A673 (cell line): ENCODE measurements around the gene CHST15. TPM values are rescaled to one million over a fixed set of nuclear protein-coding genes. Genes with fewer than 3 reads are reported as not detected.

Experiments used
- BruUV-seq: library from RNA; stranded (reverse); fragments of 400-500 nt; replicated peaks from 2 replicates; lab custom pipeline; 2021; lab: Mats Ljungman, UMichigan
- CTCF ChIA-PET: fragments of 300-600 bp; sonication (Branson Sonifier 250); formaldehyde crosslinking; loops from one replicate; lab custom pipeline; 2022; ENCODE audit warnings: antibody characterized with exemption; lab: Charles Lee
- POLR2A ChIA-PET: fragments of 300-600 bp; sonication (Branson Sonifier 250); formaldehyde crosslinking; loops from one replicate; lab custom pipeline; 2022; ENCODE audit warnings: antibody characterized with exemption; ENCODE audit not compliant: low non-redundant PET; lab: Charles Lee
- DNase-seq: peaks from one replicate; pipeline ENCODE4 v3.0.0-alpha.2; 2015; ENCODE audit warnings: low spot score
- H3K27ac ChIP-seq: fragments of 200-600 bp; sonication (generic); 2 replicates; pipeline ENCODE4 v1.5.1; 2016; ENCODE audit warnings: mixed run types, low read depth, mild to moderate bottlenecking, mixed read lengths, antibody characterized with exemption, low read length; ENCODE audit not compliant: poor library complexity, severe bottlenecking
- H3K27me3 ChIP-seq: fragments of 200-600 bp; sonication (generic); replicated peaks from 2 replicates; pipeline ENCODE4 v1.6.1; 2017; ENCODE audit warnings: mixed run types, low read depth, mild to moderate bottlenecking, mixed read lengths, antibody characterized with exemption, low read length; ENCODE audit not compliant: insufficient read depth, poor library complexity
- H3K36me3 ChIP-seq: fragments of 200-600 bp; sonication (generic); 2 replicates; pipeline ENCODE4 v1.6.1; 2016; ENCODE audit warnings: mixed run types, mild to moderate bottlenecking, mixed read lengths, antibody characterized with exemption, low read length; ENCODE audit not compliant: insufficient read depth, poor library complexity, severe bottlenecking
- H3K4me1 ChIP-seq: fragments of 200-600 bp; sonication (generic); 2 replicates; pipeline ENCODE4 v1.6.1; 2017; ENCODE audit warnings: mixed run types, mild to moderate bottlenecking, mixed read lengths, antibody characterized with exemption, low read length; ENCODE audit not compliant: insufficient read depth, poor library complexity, severe bottlenecking
- H3K4me3 ChIP-seq: fragments of 200-600 bp; sonication (generic); 2 replicates; pipeline ENCODE4 v1.5.1; 2016; ENCODE audit warnings: low read depth, mixed run types, mild to moderate bottlenecking, mixed read lengths, low read length; ENCODE audit not compliant: poor library complexity, severe bottlenecking
- H3K9me3 ChIP-seq: fragments of 200-600 bp; sonication (generic); 2 replicates; pipeline ENCODE4 v1.6.1; 2016; ENCODE audit warnings: mixed run types, low read depth, mild to moderate bottlenecking, mixed read lengths, antibody characterized with exemption, low read length; ENCODE audit not compliant: poor library complexity, severe bottlenecking
- EZH2 ChIP-seq: fragments of 200-600 bp; sonication (generic); IDR thresholded peaks from 2 replicates; pipeline ENCODE4 v1.6.1; 2017; ENCODE audit warnings: borderline replicate concordance, low read depth, mild to moderate bottlenecking, mixed read lengths, antibody characterized with exemption, low read length; ENCODE audit not compliant: poor library complexity, severe bottlenecking
- intact Hi-C: fragments of 100-400 bp; cut with micrococcal nuclease; formaldehyde crosslinking; loops from one replicate; pipeline ENCODE4 v1.10.0; 2022; ENCODE audit not compliant: unreplicated experiment
- total RNA-seq: library from RNA; stranded (reverse); gene quantifications from 2 replicates; pipeline ENCODE4 v1.2.3, GENCODE V29; 2021
- TF ChIP-seq, protein P1 (sequence below): fragments of 300-800, 200-600 bp; sonication (generic); conservative IDR thresholded peaks from 2 replicates; pipeline ENCODE4 v1.5.1; 2017; ENCODE audit warnings: low read depth, mild to moderate bottlenecking, antibody characterized with exemption, low read length, moderate library complexity, mixed read lengths

CHST15 gene
- total RNA-seq, 1 experiment from 2014 or later, result 1.7 TPM

DNA sequence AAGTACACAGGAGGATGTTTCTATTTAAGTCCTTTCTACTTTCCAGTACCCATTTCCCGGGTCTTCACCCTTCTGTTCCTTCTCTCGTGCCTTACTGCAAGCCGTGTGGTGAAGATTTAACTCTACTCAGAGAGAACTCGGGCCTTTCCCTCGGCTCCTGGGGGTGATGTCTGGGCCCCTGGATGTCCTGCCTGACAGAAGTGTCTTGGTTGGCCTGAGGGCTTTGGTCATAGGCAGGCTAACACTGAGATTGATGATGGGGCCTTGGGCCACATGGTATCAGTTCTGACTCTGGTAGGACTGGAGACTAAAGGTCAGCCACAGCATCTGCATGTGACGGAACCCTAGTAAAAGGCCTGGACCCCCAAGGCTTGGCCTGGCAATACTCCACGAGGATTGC lies 80.4 kb downstream of the CHST15 start:
- POLR2A ChIA-PET, result no interaction called here
- intact Hi-C loops, result no loop called here
- Histone ChIP-seq H3K9me3 (no peaks in the 10 kb centered on the region), H3K27ac (no peak overlapping the region), H3K27me3 (no peaks in the 10 kb centered on the region), H3K36me3 (no peaks in the 10 kb centered on the region), H3K4me3 (no peak overlapping the region), H3K4me1 (no peaks in the 10 kb centered on the region)
- CTCF ChIA-PET, result no interaction called here
- DNase-seq, result no peak
- no TSS peak for BruUV-seq
- TF ChIP-seq, protein P1, sequence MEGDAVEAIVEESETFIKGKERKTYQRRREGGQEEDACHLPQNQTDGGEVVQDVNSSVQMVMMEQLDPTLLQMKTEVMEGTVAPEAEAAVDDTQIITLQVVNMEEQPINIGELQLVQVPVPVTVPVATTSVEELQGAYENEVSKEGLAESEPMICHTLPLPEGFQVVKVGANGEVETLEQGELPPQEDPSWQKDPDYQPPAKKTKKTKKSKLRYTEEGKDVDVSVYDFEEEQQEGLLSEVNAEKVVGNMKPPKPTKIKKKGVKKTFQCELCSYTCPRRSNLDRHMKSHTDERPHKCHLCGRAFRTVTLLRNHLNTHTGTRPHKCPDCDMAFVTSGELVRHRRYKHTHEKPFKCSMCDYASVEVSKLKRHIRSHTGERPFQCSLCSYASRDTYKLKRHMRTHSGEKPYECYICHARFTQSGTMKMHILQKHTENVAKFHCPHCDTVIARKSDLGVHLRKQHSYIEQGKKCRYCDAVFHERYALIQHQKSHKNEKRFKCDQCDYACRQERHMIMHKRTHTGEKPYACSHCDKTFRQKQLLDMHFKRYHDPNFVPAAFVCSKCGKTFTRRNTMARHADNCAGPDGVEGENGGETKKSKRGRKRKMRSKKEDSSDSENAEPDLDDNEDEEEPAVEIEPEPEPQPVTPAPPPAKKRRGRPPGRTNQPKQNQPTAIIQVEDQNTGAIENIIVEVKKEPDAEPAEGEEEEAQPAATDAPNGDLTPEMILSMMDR, result no peak
- TF ChIP-seq EZH2, result no peak

DNA sequence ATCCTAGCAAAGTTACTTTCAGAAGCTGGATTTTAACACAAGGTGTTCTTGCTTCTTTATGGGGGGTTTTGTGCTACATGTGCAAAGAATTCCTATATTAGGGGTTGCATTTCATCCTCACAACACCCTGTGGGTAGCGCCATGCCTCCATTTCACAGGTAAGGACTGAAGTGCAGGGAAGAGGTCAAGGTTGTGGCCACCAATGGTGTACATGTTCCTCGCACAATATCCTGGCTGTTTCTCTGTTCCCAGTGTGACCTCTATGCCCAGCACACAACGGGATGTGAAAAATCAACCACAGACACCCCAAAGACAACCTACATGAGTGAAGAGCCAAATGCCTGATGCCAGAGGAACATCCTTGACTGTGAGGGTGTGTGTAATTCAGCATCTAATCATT lies 80.8 kb downstream of the CHST15 start:
- ChIA-PET POLR2A (no interaction called here), CTCF (no interaction called here)
- no TSS peak for BruUV-seq

DNA sequence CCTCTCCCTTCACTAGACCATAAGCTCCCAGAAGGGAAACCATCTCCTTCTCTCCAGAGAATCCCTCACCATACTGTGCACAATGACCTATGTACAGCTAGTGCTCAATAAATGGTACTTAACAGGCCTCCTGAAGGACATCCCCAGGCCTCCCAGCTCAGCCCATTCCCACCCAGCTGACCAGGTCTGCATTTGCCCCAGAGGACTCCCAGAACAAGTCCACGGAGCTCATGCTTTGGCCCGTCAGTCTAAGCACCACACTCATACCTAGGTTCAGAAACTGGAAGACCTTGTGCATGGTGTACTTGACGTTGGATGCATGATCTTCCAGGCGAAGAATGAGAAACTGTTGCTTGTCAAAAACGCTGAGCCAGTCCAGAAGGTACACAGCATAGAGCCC lies 81.3 kb downstream of the CHST15 start:
- Histone ChIP-seq H3K9me3 (no peaks in the 10 kb centered on the region), H3K36me3 (no peaks in the 10 kb centered on the region), H3K4me3 (no peak overlapping the region), H3K27ac (no peak overlapping the region), H3K4me1 (no peaks in the 10 kb centered on the region), H3K27me3 (no peaks in the 10 kb centered on the region)
- ChIA-PET POLR2A (no interaction called here), CTCF (no interaction called here)
- DNase-seq, result no peak
- BruUV-seq, result no TSS peak
- no peak for TF ChIP-seq EZH2
- TF ChIP-seq, protein P1, result no peak
- intact Hi-C loops, result no loop called here

More for the DNA sequence above, 80.8 kb downstream of the CHST15 start:
- Histone ChIP-seq H3K27me3 (no peaks in the 10 kb centered on the region), H3K36me3 (no peaks in the 10 kb centered on the region), H3K4me3 (no peak overlapping the region), H3K27ac (no peak overlapping the region), H3K4me1 (no peaks in the 10 kb centered on the region), H3K9me3 (no peaks in the 10 kb centered on the region)
- no peak for DNase-seq
- intact Hi-C loops, result no loop called here
- TF ChIP-seq, protein P1, result no peak
- no peak for TF ChIP-seq EZH2
